GM23338 (cell line): ENCODE measurements around the gene ATP8B4. TPM values are rescaled to one million over a fixed set of nuclear protein-coding genes. Genes with fewer than 3 reads are reported as not detected.

Experiments used
- ATAC-seq: fragments of 200-7000 bp; cut with Tn5 transposase; 3 replicates; pipeline ENCODE4 v1.9.1; 2020
- DNase-seq: peaks from one replicate; pipeline ENCODE4 v3.0.0-alpha.2; 2015; ENCODE audit warnings: low spot score
- H2AFZ ChIP-seq: fragments of 200-600 bp; sonication (generic); 2 replicates; pipeline ENCODE4 v1.8.0; 2016; ENCODE audit warnings: antibody characterized with exemption, mild to moderate bottlenecking, moderate library complexity
- H3F3A ChIP-seq: fragments of 200-600 bp; sonication (generic); replicated peaks from 2 replicates; pipeline ENCODE4 v1.8.0; 2017; ENCODE audit warnings: antibody characterized with exemption, mixed run types, low read depth
- H3K27ac ChIP-seq: fragments of 200-600 bp; sonication (generic); 2 replicates; pipeline ENCODE4 v1.6.1; 2016; ENCODE audit warnings: low read depth
- H3K27me3 ChIP-seq: fragments of 200-600 bp; sonication (generic); 2 replicates; pipeline ENCODE4 v1.8.0; 2016; ENCODE audit warnings: mild to moderate bottlenecking, mixed run types, moderate library complexity; ENCODE audit not compliant: insufficient read depth
- H3K36me3 ChIP-seq: fragments of 200-600 bp; sonication (generic); 2 replicates; pipeline ENCODE4 v1.8.0; 2016; ENCODE audit warnings: mild to moderate bottlenecking; ENCODE audit not compliant: insufficient read depth
- H3K4me1 ChIP-seq: fragments of 200-600 bp; sonication (generic); 2 replicates; pipeline ENCODE4 v1.8.0; 2016; ENCODE audit warnings: mild to moderate bottlenecking, moderate library complexity; ENCODE audit not compliant: insufficient read depth
- H3K4me2 ChIP-seq: fragments of 200-600 bp; sonication (generic); 2 replicates; pipeline ENCODE4 v1.7.1; 2017; ENCODE audit warnings: mixed run types
- H3K4me3 ChIP-seq: fragments of 200-600 bp; sonication (generic); 2 replicates; pipeline ENCODE4 v1.6.1; 2016; ENCODE audit warnings: mixed run types
- H3K79me2 ChIP-seq: fragments of 200-600 bp; sonication (generic); replicated peaks from 2 replicates; pipeline ENCODE4 v1.8.0; 2017; ENCODE audit warnings: mild to moderate bottlenecking; ENCODE audit not compliant: insufficient read depth
- H3K9me2 ChIP-seq: fragments of 200-600 bp; sonication (generic); 2 replicates; pipeline ENCODE4 v1.8.0; 2017; ENCODE audit not compliant: insufficient read depth
- H4K20me1 ChIP-seq: fragments of 200-600 bp; sonication (generic); replicated peaks from 2 replicates; pipeline ENCODE4 v1.8.0; 2017; ENCODE audit warnings: mild to moderate bottlenecking; ENCODE audit not compliant: insufficient read depth
- H3K27ac Mint-ChIP-seq: 2 replicates; pipeline ENCODE4 v1.8.0; 2020; ENCODE audit warnings: inconsistent platforms, mild to moderate bottlenecking, moderate library complexity, mixed read lengths
- H3K27me3 Mint-ChIP-seq: 3 replicates; pipeline ENCODE4 v1.8.0; 2022; ENCODE audit warnings: low read depth, mild to moderate bottlenecking, moderate library complexity, mixed read lengths, inconsistent platforms; ENCODE audit not compliant: insufficient read depth, poor library complexity
- H3K36me3 Mint-ChIP-seq: 3 replicates; pipeline ENCODE4 v1.8.0; 2021; ENCODE audit warnings: low read depth, mild to moderate bottlenecking, inconsistent platforms, moderate library complexity, mixed read lengths
- H3K4me1 Mint-ChIP-seq: 3 replicates; pipeline ENCODE4 v1.8.0; 2020; ENCODE audit warnings: mild to moderate bottlenecking, inconsistent platforms, mixed read lengths
- H3K4me3 Mint-ChIP-seq: 3 replicates; pipeline ENCODE4 v1.8.0; 2021; ENCODE audit warnings: moderate library complexity, mild to moderate bottlenecking, inconsistent platforms, mixed read lengths
- H3K9me3 Mint-ChIP-seq: 3 replicates; pipeline ENCODE4 v1.8.0; 2020; ENCODE audit warnings: moderate library complexity, mild to moderate bottlenecking, inconsistent platforms, mixed read lengths
- EZH2 ChIP-seq: fragments of 200-600 bp; sonication (generic); IDR thresholded peaks from one replicate; pipeline ENCODE4 v1.8.0; 2017; ENCODE audit warnings: antibody characterized with exemption, mild to moderate bottlenecking, low read depth; ENCODE audit not compliant: unreplicated experiment
- EZH2phosphoT487 ChIP-seq: fragments of 200-600 bp; sonication (generic); IDR thresholded peaks from one replicate; pipeline ENCODE4 v1.8.1; 2018; ENCODE audit warnings: antibody characterized with exemption; ENCODE audit not compliant: unreplicated experiment
- JUNB ChIP-seq: IDR thresholded peaks from one replicate; pipeline ENCODE4 v1.6.1; 2016; ENCODE audit warnings: antibody characterized with exemption; ENCODE audit not compliant: unreplicated experiment
- NANOG ChIP-seq: IDR thresholded peaks from 2 replicates; pipeline ENCODE4 v1.6.1; 2016; ENCODE audit warnings: antibody characterized with exemption, borderline replicate concordance
- STAT1 ChIP-seq: IDR thresholded peaks from one replicate; pipeline ENCODE4 v1.6.1; 2016; ENCODE audit warnings: antibody characterized with exemption; ENCODE audit not compliant: unreplicated experiment
- ZNF462 ChIP-seq: fragments of 250-450 bp; sonication (Bioruptor Pico); IDR thresholded peaks from 2 replicates; pipeline ENCODE4 v1.5.0; 2020; ENCODE audit warnings: mild to moderate bottlenecking, moderate library complexity
- polyA plus RNA-seq: library from polyadenylated mRNA; unstranded; fragments of >200 nt; fragmentation: Nextera tagmentation; extraction: Ambion mirVana; gene quantifications from 2 replicates; pipeline ENCODE4 v1.2.1, GENCODE V29; 2016
- total RNA-seq: library from RNA; depleted of rRNA; stranded (reverse); fragments of >200 nt; shearing (Covaris generic); gene quantifications from 2 replicates; pipeline ENCODE4 v1.2.3, GENCODE V29; 2014

Gene ATP8B4
- total and polyA plus RNA-seq, 2 experiments from 2014 or later: 0.24 TPM; not detected in 1

- TF ChIP-seq ZNF462 (CRISPR knock-in tag): no peak
Measured at GRCh38 chr15:49881866-49882265, 237.2 kb downstream of the ATP8B4 start (continued).

GRCh38 chr15:49881433-49881832 is 237.6 kb downstream of the ATP8B4 start:
- H3K27me3 Mint-ChIP-seq: peaks cover 6% of the 10 kb centered on the region
- no peaks in the 10 kb centered on the region for H3K9me3 Mint-ChIP-seq
- H3K9me2 ChIP-seq: no peaks in the 10 kb centered on the region
- H3K27ac ChIP-seq: no peak overlapping the region
- no peaks in the 10 kb centered on the region for H3F3A ChIP-seq
- no peak for TF ChIP-seq ZNF462 (CRISPR knock-in tag)
- TF ChIP-seq STAT1: no peak
- no peak for TF ChIP-seq EZH2
- no peak for TF ChIP-seq JUNB
- no peak for TF ChIP-seq NANOG
- TF ChIP-seq EZH2phosphoT487: no peak
- ATAC-seq (no peak), DNase-seq (no peak)
- peaks cover 19% of the 10 kb centered on the region; the same call in 2 of the 3 replicates for H3K4me1 Mint-ChIP-seq
- H3K4me1 ChIP-seq: 0 out of 2 replicates have a peak, but pooled peaks cover 10% of the 10 kb centered on the region
- no peaks in the 10 kb centered on the region for H3K27me3 ChIP-seq
- H3K27ac Mint-ChIP-seq: no peak overlapping the region
- H3K36me3 ChIP-seq: no peaks in the 10 kb centered on the region
- no peak overlapping the region for H2AFZ ChIP-seq
- no peak overlapping the region for H3K4me3 Mint-ChIP-seq
- H3K4me2 ChIP-seq: no peak overlapping the region
- no peak overlapping the region for H3K4me3 ChIP-seq
- H4K20me1 ChIP-seq: no peaks in the 10 kb centered on the region
- no peaks in the 10 kb centered on the region for H3K79me2 ChIP-seq
- H3K36me3 Mint-ChIP-seq: no peaks in the 10 kb centered on the region
